ENCODE data around the gene RNF144B. TPM values are rescaled to one million over a fixed set of nuclear protein-coding genes. Genes with fewer than 3 reads are reported as not detected.

Gene RNF144B
- total RNA-seq, 1 donor = 2.6 TPM

- no peak for DNase-seq (ENCODE audit: low read depth)
- no peak for TF ChIP-seq CTCF (IDR thresholded peaks at IDR 0.05; ENCODE audit: insufficient read depth, low read depth, low read length)
- no peak overlapping the region for H3K4me3 ChIP-seq (ENCODE audit: low read depth, low read length)
These were observed 27.0 kb downstream of the RNF144B start for GRCh38 chr6:18414116-18414515.

GRCh38 chr6:18415207-18415606 lies 28.1 kb downstream of the RNF144B start:
- DNase-seq (ENCODE audit: low read depth) = no peak
- H3K4me3 ChIP-seq (ENCODE audit: low read depth, low read length) = no peak overlapping the region
- TF ChIP-seq CTCF (IDR thresholded peaks at IDR 0.05; ENCODE audit: insufficient read depth, low read depth, low read length) = no peak

- no peak for TF ChIP-seq CTCF (IDR thresholded peaks at IDR 0.05; ENCODE audit: insufficient read depth, low read depth, low read length)
- H3K4me3 ChIP-seq (ENCODE audit: low read depth, low read length) = no peak overlapping the region
- peak; percentile 22 for DNase-seq (ENCODE audit: low read depth)
These were observed 28.7 kb downstream of the RNF144B start for GRCh38 chr6:18415671-18416340.

- H3K4me3 ChIP-seq (ENCODE audit: low read depth, low read length) = no peak overlapping the region
- TF ChIP-seq CTCF (IDR thresholded peaks at IDR 0.05; ENCODE audit: insufficient read depth, low read depth, low read length) = no peak
- DNase-seq (ENCODE audit: low read depth) = no peak
These were observed 29.2 kb downstream of the RNF144B start for GRCh38 chr6:18416341-18416679.

GRCh38 chr6:18420328-18420727 lies 33.2 kb downstream of the RNF144B start:
- TF ChIP-seq CTCF (IDR thresholded peaks at IDR 0.05; ENCODE audit: insufficient read depth, low read depth, low read length) = no peak
- DNase-seq (ENCODE audit: low read depth) = no peak
- no peak overlapping the region for H3K4me3 ChIP-seq (ENCODE audit: low read depth, low read length)

- no peak for DNase-seq (ENCODE audit: low read depth)
- H3K4me3 ChIP-seq (ENCODE audit: low read depth, low read length) = no peak overlapping the region
- TF ChIP-seq CTCF (IDR thresholded peaks at IDR 0.05; ENCODE audit: insufficient read depth, low read depth, low read length) = no peak
These were observed 35.0 kb downstream of the RNF144B start for GRCh38 chr6:18422136-18422535.

- no peak for DNase-seq (ENCODE audit: low read depth)
- H3K4me3 ChIP-seq (ENCODE audit: low read depth, low read length) = no peak overlapping the region
- TF ChIP-seq CTCF (IDR thresholded peaks at IDR 0.05; ENCODE audit: insufficient read depth, low read depth, low read length) = no peak
These were observed 36.3 kb downstream of the RNF144B start for GRCh38 chr6:18423426-18423825.
